ENCODE measurements around the gene ICAM5. TPM values are rescaled to one million over a fixed set of nuclear protein-coding genes. Genes with fewer than 3 reads are reported as not detected.

The ICAM5 gene
- total and polyA plus RNA-seq, 9 of the 15 experiments (the other 6 are each of a cell fraction or from before 2014, with no cell fraction given): 0.10 to 114 (median 13.7) TPM

- TF ChIP-seq RBBP5 (IDR thresholded peaks at IDR 0.05; ENCODE audit: borderline replicate concordance, insufficient read depth, low read length, poor library complexity, severe bottlenecking) (no peak), PHB2 (IDR thresholded peaks at IDR 0.05; ENCODE audit: low read depth) (no peak), L3MBTL2 (IDR thresholded peaks at IDR 0.05) (peak; percentile 99), HES1 (IDR thresholded peaks at IDR 0.05; ENCODE audit: low read depth) (no peak), MTA2 (IDR thresholded peaks at IDR 0.05; ENCODE audit: low read depth) (no peak), BRD9 (IDR thresholded peaks at IDR 0.05; ENCODE audit: low read depth, partially characterized antibody) (peak; percentile 43), SLC30A9 (CRISPR knock-in tag; IDR thresholded peaks at IDR 0.05) (no peak), CCAR2 (IDR thresholded peaks at IDR 0.05; ENCODE audit: low read depth, low read length) (no peak), ZZZ3 (IDR thresholded peaks at IDR 0.05) (no peak), MED1 (CRISPR knock-in tag; IDR thresholded peaks at IDR 0.05; ENCODE audit: borderline replicate concordance) (no peak), TFAM (CRISPR knock-in tag; conservative IDR thresholded peaks at IDR 0.05) (no peak), ZNF384 (IDR thresholded peaks at IDR 0.05; ENCODE audit: low read depth, low read length) (no peak), ZNF586 (CRISPR knock-in tag; conservative IDR thresholded peaks at IDR 0.05) (no peak), MECOM (CRISPR knock-in tag; IDR thresholded peaks at IDR 0.05) (peak; percentile 35; the same call in 1 of the 2 replicates), BMI1 (IDR thresholded peaks at IDR 0.05; ENCODE audit: low read length) (no peak), ARID1B (IDR thresholded peaks at IDR 0.05) (no peak; the same call in 1 of the 2 replicates), PPARD (CRISPR knock-in tag; IDR thresholded peaks at IDR 0.05) (no peak), CUX1 (CRISPR knock-in tag; IDR thresholded peaks at IDR 0.05) (no peak), ELF4 (CRISPR knock-in tag; IDR thresholded peaks at IDR 0.05) (no peak)
These were observed 18.9 kb upstream of the ICAM5 start, which contains the start of gene ICAM1 (continued) for GRCh38 chr19:10270616-10271394.

All from K562 (cell line).